H1 (cell line): ENCODE measurements around the gene CTBP2.

Experiments used
- ASH2L ChIP-seq: fragments of 200-600, 300-600 bp; sonication (generic); IDR thresholded peaks from one replicate; pipeline ENCODE4 v1.7.1; 2017; ENCODE audit warnings: low read length
- BACH1 ChIP-seq: IDR thresholded peaks from 2 replicates; pipeline ENCODE4 v1.6.1; 2012; ENCODE audit warnings: low read length, improper control_type of control experiment
- BRCA1 ChIP-seq: IDR thresholded peaks from 2 replicates; pipeline ENCODE4 v1.6.1; 2012; ENCODE audit warnings: low read depth, low read length, improper control_type of control experiment
- CEBPB ChIP-seq: IDR thresholded peaks from 2 replicates; pipeline ENCODE4 v1.6.1; 2012; ENCODE audit warnings: low read depth, low read length
- CTCF ChIP-seq, 3 experiments: IDR thresholded peaks; 1 replicate in 2 of 3; 2 replicates in 1 of 3; pipeline versions ENCODE4 v1.5.1 to v1.6.1; 2011; ENCODE audit warnings: low read length in 3 of 3, mild to moderate bottlenecking in 3 of 3, inconsistent platforms in 2 of 3, low read depth in 1 of 3, moderate library complexity in 1 of 3; ENCODE audit not compliant: insufficient read depth in 1 of 3; ENCODE audit errors: control extremely low read depth in 1 of 3
- EP300 ChIP-seq, 2 experiments: IDR thresholded peaks; 1 replicate in 1 of 2; 2 replicates in 1 of 2; pipeline ENCODE4 v1.6.1; 2011 to 2012; ENCODE audit warnings: low read depth in 2 of 2, low read length in 2 of 2, mild to moderate bottlenecking in 2 of 2, borderline replicate concordance in 1 of 2, inconsistent platforms in 1 of 2, moderate library complexity in 1 of 2
- POLR2A ChIP-seq, 2 experiments: IDR thresholded peaks; 1 replicate in 1 of 2; 2 replicates in 1 of 2; pipeline ENCODE4 v1.6.1; 2011; ENCODE audit warnings: low read depth in 2 of 2, low read length in 2 of 2, mild to moderate bottlenecking in 2 of 2; ENCODE audit errors: control extremely low read depth in 1 of 2
- SRF ChIP-seq: IDR thresholded peaks from 2 replicates; pipeline ENCODE4 v1.6.1; 2011; ENCODE audit warnings: mild to moderate bottlenecking, low read depth, low read length, moderate library complexity
- SUZ12 ChIP-seq: fragments of 200-600 bp; sonication (generic); IDR thresholded peaks from 2 replicates; pipeline ENCODE4 v1.6.1; 2012; ENCODE audit warnings: mild to moderate bottlenecking, inconsistent platforms, low read length, moderate library complexity, mixed read lengths
- TAF1 ChIP-seq: IDR thresholded peaks from 2 replicates; pipeline ENCODE4 v1.6.1; 2011; ENCODE audit warnings: mild to moderate bottlenecking, low read depth, low read length

- TF ChIP-seq CTCF (IDR thresholded peaks at IDR 0.05; ENCODE audit: control extremely low read depth in 1 of 3, insufficient read depth in 1 of 3, low read depth in 1 of 3, low read length in 3 of 3) (no peak), ASH2L (no peak), CEBPB (no peak), POLR2A (IDR thresholded peaks at IDR 0.05; ENCODE audit: control extremely low read depth in 1 of 2, low read depth in 2 of 2, low read length in 2 of 2) (no peak; a peak in 1 of 3 replicates), BRCA1 (no peak), EP300 (IDR thresholded peaks at IDR 0.05; ENCODE audit: borderline replicate concordance in 1 of 2, low read depth in 2 of 2, low read length in 2 of 2) (no peak), SRF (no peak), TAF1 (no peak), SUZ12 (no peak), BACH1 (no peak)
These were observed 17.4 kb downstream of the CTBP2 start for GRCh38 chr10:125142946-125143345.
